ENCODE data around the gene CDT1.
A peak's percentile ranks its signal among the peaks of the same experiment; 100 is the strongest.

The CDT1 gene

GRCh38 chr16:88844419-88845036 lies 40.9 kb downstream of the CDT1 start:
- no peak for DNase-seq (ENCODE audit: low read depth, low spot score)
- Histone ChIP-seq H3K9ac (ENCODE audit: insufficient read length) (no peak overlapping the region), H3K4me3 (no peak overlapping the region), H3K9me3 (ENCODE audit: low read depth, low read length) (no peaks in the 10 kb centered on the region), H3K36me3 (ENCODE audit: insufficient read depth, low read length) (no peaks in the 10 kb centered on the region), H3K27ac (peak overlapping the region; percentile 46; the same call in 1 of the 2 replicates)
- TF ChIP-seq POLR2AphosphoS5 (IDR thresholded peaks at IDR 0.05; ENCODE audit: borderline replicate concordance, low read depth, low read length): no peak
- TF ChIP-seq EZH2 (IDR thresholded peaks at IDR 0.05): no peak
- TF ChIP-seq FOXP2 (optimal IDR thresholded peaks at IDR 0.05; ENCODE audit: control extremely low read depth, extremely low read length, insufficient read depth): no peak

GRCh38 chr16:88846088-88846487 lies 42.5 kb downstream of the CDT1 start:
- H3K36me3 ChIP-seq (ENCODE audit: insufficient read depth, low read length): no peaks in the 10 kb centered on the region
- no peaks in the 10 kb centered on the region for H3K9me3 ChIP-seq (ENCODE audit: low read depth, low read length)
- TF ChIP-seq POLR2AphosphoS5 (IDR thresholded peaks at IDR 0.05; ENCODE audit: borderline replicate concordance, low read depth, low read length) (no peak), EZH2 (IDR thresholded peaks at IDR 0.05) (no peak), FOXP2 (optimal IDR thresholded peaks at IDR 0.05; ENCODE audit: control extremely low read depth, extremely low read length, insufficient read depth) (no peak)
- DNase-seq (ENCODE audit: low read depth, low spot score): no peak
- H3K4me3 ChIP-seq: no peak overlapping the region
- H3K9ac ChIP-seq (ENCODE audit: insufficient read length): no peak overlapping the region
- H3K27ac ChIP-seq: no peak overlapping the region

- H3K36me3 ChIP-seq (ENCODE audit: insufficient read depth, low read length): no peaks in the 10 kb centered on the region
- DNase-seq (ENCODE audit: low read depth, low spot score): no peak
- no peak overlapping the region for H3K9ac ChIP-seq (ENCODE audit: insufficient read length)
- H3K4me3 ChIP-seq: no peak overlapping the region
- no peaks in the 10 kb centered on the region for H3K9me3 ChIP-seq (ENCODE audit: low read depth, low read length)
- H3K27ac ChIP-seq: no peak overlapping the region
- TF ChIP-seq FOXP2 (optimal IDR thresholded peaks at IDR 0.05; ENCODE audit: control extremely low read depth, extremely low read length, insufficient read depth) (no peak), EZH2 (IDR thresholded peaks at IDR 0.05) (no peak), POLR2AphosphoS5 (IDR thresholded peaks at IDR 0.05; ENCODE audit: borderline replicate concordance, low read depth, low read length) (no peak)
Observed at GRCh38 chr16:88847654-88848053, 44.1 kb downstream of the CDT1 start.

GRCh38 chr16:88848557-88848956 lies 45.0 kb downstream of the CDT1 start:
- H3K27ac ChIP-seq: no peak overlapping the region
- DNase-seq (ENCODE audit: low read depth, low spot score): no peak
- no peak overlapping the region for H3K9ac ChIP-seq (ENCODE audit: insufficient read length)
- H3K9me3 ChIP-seq (ENCODE audit: low read depth, low read length): no peaks in the 10 kb centered on the region
- TF ChIP-seq POLR2AphosphoS5 (IDR thresholded peaks at IDR 0.05; ENCODE audit: borderline replicate concordance, low read depth, low read length) (no peak), EZH2 (IDR thresholded peaks at IDR 0.05) (no peak), FOXP2 (optimal IDR thresholded peaks at IDR 0.05; ENCODE audit: control extremely low read depth, extremely low read length, insufficient read depth) (no peak)
- H3K36me3 ChIP-seq (ENCODE audit: insufficient read depth, low read length): no peaks in the 10 kb centered on the region
- no peak overlapping the region for H3K4me3 ChIP-seq

- TF ChIP-seq FOXP2 (optimal IDR thresholded peaks at IDR 0.05; ENCODE audit: control extremely low read depth, extremely low read length, insufficient read depth) (no peak), POLR2AphosphoS5 (IDR thresholded peaks at IDR 0.05; ENCODE audit: borderline replicate concordance, low read depth, low read length) (no peak), EZH2 (IDR thresholded peaks at IDR 0.05) (no peak)
- Histone ChIP-seq H3K36me3 (ENCODE audit: insufficient read depth, low read length) (no peaks in the 10 kb centered on the region), H3K27ac (no peak overlapping the region), H3K4me3 (no peak overlapping the region), H3K9me3 (ENCODE audit: low read depth, low read length) (no peaks in the 10 kb centered on the region), H3K9ac (ENCODE audit: insufficient read length) (no peak overlapping the region)
- no peak for DNase-seq (ENCODE audit: low read depth, low spot score)
Observed at GRCh38 chr16:88850531-88851199, 47.1 kb downstream of the CDT1 start.

- Histone ChIP-seq H3K27ac (no peak overlapping the region), H3K4me3 (no peak overlapping the region), H3K9me3 (ENCODE audit: low read depth, low read length) (no peaks in the 10 kb centered on the region), H3K9ac (ENCODE audit: insufficient read length) (no peak overlapping the region), H3K36me3 (ENCODE audit: insufficient read depth, low read length) (no peaks in the 10 kb centered on the region)
- TF ChIP-seq FOXP2 (optimal IDR thresholded peaks at IDR 0.05; ENCODE audit: control extremely low read depth, extremely low read length, insufficient read depth): no peak
- no peak for TF ChIP-seq POLR2AphosphoS5 (IDR thresholded peaks at IDR 0.05; ENCODE audit: borderline replicate concordance, low read depth, low read length)
- no peak for TF ChIP-seq EZH2 (IDR thresholded peaks at IDR 0.05)
- no peak for DNase-seq (ENCODE audit: low read depth, low spot score)
Observed at GRCh38 chr16:88851616-88852015, 48.0 kb downstream of the CDT1 start.

- no peaks in the 10 kb centered on the region for H3K36me3 ChIP-seq (ENCODE audit: insufficient read depth, low read length)
- H3K27ac ChIP-seq: no peak overlapping the region
- H3K9ac ChIP-seq (ENCODE audit: insufficient read length): no peak overlapping the region
- TF ChIP-seq POLR2AphosphoS5 (IDR thresholded peaks at IDR 0.05; ENCODE audit: borderline replicate concordance, low read depth, low read length) (no peak), EZH2 (IDR thresholded peaks at IDR 0.05) (no peak), FOXP2 (optimal IDR thresholded peaks at IDR 0.05; ENCODE audit: control extremely low read depth, extremely low read length, insufficient read depth) (no peak)
- no peaks in the 10 kb centered on the region for H3K9me3 ChIP-seq (ENCODE audit: low read depth, low read length)
- DNase-seq (ENCODE audit: low read depth, low spot score): no peak
- H3K4me3 ChIP-seq: no peak overlapping the region
Observed at GRCh38 chr16:88853325-88853941, 49.8 kb downstream of the CDT1 start.

- no peak overlapping the region for H3K4me3 ChIP-seq
- H3K9me3 ChIP-seq (ENCODE audit: low read depth, low read length): no peaks in the 10 kb centered on the region
- H3K27ac ChIP-seq: no peak overlapping the region
- no peak overlapping the region for H3K9ac ChIP-seq (ENCODE audit: insufficient read length)
- no peak for DNase-seq (ENCODE audit: low read depth, low spot score)
- TF ChIP-seq POLR2AphosphoS5 (IDR thresholded peaks at IDR 0.05; ENCODE audit: borderline replicate concordance, low read depth, low read length) (no peak), EZH2 (IDR thresholded peaks at IDR 0.05) (no peak), FOXP2 (optimal IDR thresholded peaks at IDR 0.05; ENCODE audit: control extremely low read depth, extremely low read length, insufficient read depth) (no peak)
- H3K36me3 ChIP-seq (ENCODE audit: insufficient read depth, low read length): no peaks in the 10 kb centered on the region
Observed at GRCh38 chr16:88854306-88855111, 50.9 kb downstream of the CDT1 start.
